Liver (tissue), 3 donors: Measurements from ENCODE around the gene QARS1.

Source experiments
- EGR1 ChIP-seq, 2 donors: IDR thresholded peaks; 2 replicates each; pipeline ENCODE4 v1.6.1; 2016 to 2018; ENCODE audit warnings: antibody characterized with exemption in 2 of 2, low read depth in 2 of 2
- FOXA1 ChIP-seq: IDR thresholded peaks from 2 replicates; pipeline ENCODE4 v1.6.1; 2016; ENCODE audit warnings: antibody characterized with exemption
- HNF4A ChIP-seq, 2 donors: conservative IDR thresholded peaks; 2 replicates each; pipeline ENCODE4 v1.6.1; 2016; ENCODE audit warnings: antibody characterized with exemption in 2 of 2, mild to moderate bottlenecking in 2 of 2
- JUND ChIP-seq, 2 donors: IDR thresholded peaks; 2 replicates each; pipeline ENCODE4 v1.6.1; 2016; ENCODE audit warnings: antibody characterized with exemption in 2 of 2
- RAD21 ChIP-seq, 2 donors: IDR thresholded peaks; 2 replicates each; pipeline ENCODE4 v1.6.1; 2016; ENCODE audit warnings: antibody characterized with exemption in 2 of 2, mild to moderate bottlenecking in 2 of 2
- RXRA ChIP-seq, 2 donors: IDR thresholded peaks; 2 replicates each; pipeline ENCODE4 v1.6.1; 2017 to 2018; ENCODE audit warnings: antibody characterized with exemption in 2 of 2, mild to moderate bottlenecking in 1 of 2
- SP1 ChIP-seq: IDR thresholded peaks from 2 replicates; pipeline ENCODE4 v1.6.1; 2018; ENCODE audit warnings: antibody characterized with exemption, mild to moderate bottlenecking
- TAF1 ChIP-seq: conservative IDR thresholded peaks from 2 replicates; pipeline ENCODE4 v1.6.1; 2016; ENCODE audit warnings: antibody characterized with exemption, mild to moderate bottlenecking
- YY1 ChIP-seq: IDR thresholded peaks from 2 replicates; pipeline ENCODE4 v1.6.1; 2016; ENCODE audit warnings: antibody characterized with exemption, mild to moderate bottlenecking
- TF ChIP-seq, protein P1 (sequence below): fragments of 150-350 bp; IDR thresholded peaks from 2 replicates; pipeline ENCODE4 v1.5.1; 2017; ENCODE audit warnings: improper control_type of control experiment, low read depth, low read length; ENCODE audit not compliant: missing input control
- TF ChIP-seq, protein P2 (sequence below): IDR thresholded peaks from 2 replicates; pipeline ENCODE4 v1.6.1; 2016; ENCODE audit warnings: antibody characterized with exemption
- TF ChIP-seq, protein P3 (sequence below): IDR thresholded peaks from 2 replicates; pipeline ENCODE4 v1.6.1; 2016; ENCODE audit warnings: antibody characterized with exemption
- TF ChIP-seq, protein P4 (sequence below): IDR thresholded peaks from 2 replicates; pipeline ENCODE4 v1.6.1; 2016; ENCODE audit warnings: antibody characterized with exemption, mild to moderate bottlenecking
- donor health status: healthy.
- donor health status: healthy.

DNA sequence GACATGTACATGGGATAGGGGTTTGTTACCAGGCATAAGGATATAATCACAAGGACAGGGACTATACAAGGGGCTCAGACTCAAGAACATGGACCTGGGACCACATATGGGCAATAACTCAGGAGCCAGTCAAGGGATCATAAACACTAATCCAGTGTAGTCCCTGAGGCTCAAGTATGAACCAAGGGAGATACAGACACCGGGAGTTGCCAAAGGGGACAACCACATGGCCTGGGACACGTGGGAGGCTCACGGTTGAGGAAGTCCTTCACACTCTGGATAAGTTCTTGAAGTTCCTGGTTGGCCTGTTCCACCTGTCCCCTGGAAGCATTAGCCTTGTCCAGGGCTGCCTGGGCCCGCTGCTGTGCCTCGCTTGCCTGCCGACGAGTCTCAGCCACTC lies 17.9 kb upstream of the QARS1 start:
- TF ChIP-seq, protein P1, sequence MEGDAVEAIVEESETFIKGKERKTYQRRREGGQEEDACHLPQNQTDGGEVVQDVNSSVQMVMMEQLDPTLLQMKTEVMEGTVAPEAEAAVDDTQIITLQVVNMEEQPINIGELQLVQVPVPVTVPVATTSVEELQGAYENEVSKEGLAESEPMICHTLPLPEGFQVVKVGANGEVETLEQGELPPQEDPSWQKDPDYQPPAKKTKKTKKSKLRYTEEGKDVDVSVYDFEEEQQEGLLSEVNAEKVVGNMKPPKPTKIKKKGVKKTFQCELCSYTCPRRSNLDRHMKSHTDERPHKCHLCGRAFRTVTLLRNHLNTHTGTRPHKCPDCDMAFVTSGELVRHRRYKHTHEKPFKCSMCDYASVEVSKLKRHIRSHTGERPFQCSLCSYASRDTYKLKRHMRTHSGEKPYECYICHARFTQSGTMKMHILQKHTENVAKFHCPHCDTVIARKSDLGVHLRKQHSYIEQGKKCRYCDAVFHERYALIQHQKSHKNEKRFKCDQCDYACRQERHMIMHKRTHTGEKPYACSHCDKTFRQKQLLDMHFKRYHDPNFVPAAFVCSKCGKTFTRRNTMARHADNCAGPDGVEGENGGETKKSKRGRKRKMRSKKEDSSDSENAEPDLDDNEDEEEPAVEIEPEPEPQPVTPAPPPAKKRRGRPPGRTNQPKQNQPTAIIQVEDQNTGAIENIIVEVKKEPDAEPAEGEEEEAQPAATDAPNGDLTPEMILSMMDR = no peak
- no peak for TF ChIP-seq SP1
- no peak for TF ChIP-seq RXRA (IDR thresholded peaks at IDR 0.05)
- no peak for TF ChIP-seq JUND (IDR thresholded peaks at IDR 0.05)
- TF ChIP-seq TAF1 = no peak
- TF ChIP-seq, protein P2, sequence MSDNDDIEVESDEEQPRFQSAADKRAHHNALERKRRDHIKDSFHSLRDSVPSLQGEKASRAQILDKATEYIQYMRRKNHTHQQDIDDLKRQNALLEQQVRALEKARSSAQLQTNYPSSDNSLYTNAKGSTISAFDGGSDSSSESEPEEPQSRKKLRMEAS = no peak
- TF ChIP-seq, protein P3, sequence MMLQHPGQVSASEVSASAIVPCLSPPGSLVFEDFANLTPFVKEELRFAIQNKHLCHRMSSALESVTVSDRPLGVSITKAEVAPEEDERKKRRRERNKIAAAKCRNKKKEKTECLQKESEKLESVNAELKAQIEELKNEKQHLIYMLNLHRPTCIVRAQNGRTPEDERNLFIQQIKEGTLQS = no peak
- TF ChIP-seq, protein P4, sequence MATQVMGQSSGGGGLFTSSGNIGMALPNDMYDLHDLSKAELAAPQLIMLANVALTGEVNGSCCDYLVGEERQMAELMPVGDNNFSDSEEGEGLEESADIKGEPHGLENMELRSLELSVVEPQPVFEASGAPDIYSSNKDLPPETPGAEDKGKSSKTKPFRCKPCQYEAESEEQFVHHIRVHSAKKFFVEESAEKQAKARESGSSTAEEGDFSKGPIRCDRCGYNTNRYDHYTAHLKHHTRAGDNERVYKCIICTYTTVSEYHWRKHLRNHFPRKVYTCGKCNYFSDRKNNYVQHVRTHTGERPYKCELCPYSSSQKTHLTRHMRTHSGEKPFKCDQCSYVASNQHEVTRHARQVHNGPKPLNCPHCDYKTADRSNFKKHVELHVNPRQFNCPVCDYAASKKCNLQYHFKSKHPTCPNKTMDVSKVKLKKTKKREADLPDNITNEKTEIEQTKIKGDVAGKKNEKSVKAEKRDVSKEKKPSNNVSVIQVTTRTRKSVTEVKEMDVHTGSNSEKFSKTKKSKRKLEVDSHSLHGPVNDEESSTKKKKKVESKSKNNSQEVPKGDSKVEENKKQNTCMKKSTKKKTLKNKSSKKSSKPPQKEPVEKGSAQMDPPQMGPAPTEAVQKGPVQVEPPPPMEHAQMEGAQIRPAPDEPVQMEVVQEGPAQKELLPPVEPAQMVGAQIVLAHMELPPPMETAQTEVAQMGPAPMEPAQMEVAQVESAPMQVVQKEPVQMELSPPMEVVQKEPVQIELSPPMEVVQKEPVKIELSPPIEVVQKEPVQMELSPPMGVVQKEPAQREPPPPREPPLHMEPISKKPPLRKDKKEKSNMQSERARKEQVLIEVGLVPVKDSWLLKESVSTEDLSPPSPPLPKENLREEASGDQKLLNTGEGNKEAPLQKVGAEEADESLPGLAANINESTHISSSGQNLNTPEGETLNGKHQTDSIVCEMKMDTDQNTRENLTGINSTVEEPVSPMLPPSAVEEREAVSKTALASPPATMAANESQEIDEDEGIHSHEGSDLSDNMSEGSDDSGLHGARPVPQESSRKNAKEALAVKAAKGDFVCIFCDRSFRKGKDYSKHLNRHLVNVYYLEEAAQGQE = no peak
- no peak for TF ChIP-seq RAD21 (IDR thresholded peaks at IDR 0.05)
- no peak for TF ChIP-seq HNF4A (conservative IDR thresholded peaks at IDR 0.05)
- TF ChIP-seq EGR1 (IDR thresholded peaks at IDR 0.05; ENCODE audit: low read depth in 2 of 2) = no peak
- TF ChIP-seq YY1 = no peak
- no peak for TF ChIP-seq FOXA1
